NB4 (cell line): ENCODE data around the gene EPB41L1.

ENCODE experiments used
- DNase-seq: peaks from one replicate; pipeline ENCODE4 v3.0.0; 2010; ENCODE audit warnings: low read depth
- H3K4me3 ChIP-seq: one replicate; pipeline ENCODE4 v1.5.1; 2011; ENCODE audit warnings: mild to moderate bottlenecking, low read depth, low read length, moderate library complexity
- MYC ChIP-seq: IDR thresholded peaks from 2 replicates; pipeline ENCODE4 v1.6.1; 2011; ENCODE audit warnings: low read depth, low read length
- POLR2A ChIP-seq: IDR thresholded peaks from 2 replicates; pipeline ENCODE4 v1.6.1; 2011; ENCODE audit warnings: mild to moderate bottlenecking; ENCODE audit not compliant: insufficient read length; ENCODE audit errors: extremely low read depth
- TF ChIP-seq, protein P1 (sequence below): IDR thresholded peaks from one replicate; pipeline ENCODE4 v1.5.1; 2012; ENCODE audit warnings: low read depth, low read length
- TF ChIP-seq, protein P2 (sequence below): IDR thresholded peaks from 2 replicates; pipeline ENCODE4 v1.6.1; 2011; ENCODE audit warnings: low read depth, low read length

Gene EPB41L1

DNA sequence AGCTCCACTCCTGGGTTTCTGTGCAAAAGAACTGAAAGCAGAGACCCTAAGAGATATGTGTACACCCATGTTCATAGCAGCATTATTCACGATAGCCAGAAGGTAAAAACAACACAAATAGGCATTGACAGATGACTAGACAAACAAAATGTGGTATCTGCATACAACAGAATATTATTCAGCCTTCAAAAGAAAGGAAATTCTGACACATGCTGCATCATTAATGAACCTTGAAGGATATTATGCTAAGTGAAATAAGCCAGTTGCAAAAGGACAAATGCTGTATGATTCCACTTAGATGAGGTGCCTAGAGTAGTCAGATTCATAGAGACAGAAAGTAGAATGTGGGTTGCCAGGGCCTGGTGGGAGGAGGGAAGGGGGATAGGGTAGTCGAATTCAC, 99.5 kb downstream of the EPB41L1 start:
- TF ChIP-seq, protein P1, sequence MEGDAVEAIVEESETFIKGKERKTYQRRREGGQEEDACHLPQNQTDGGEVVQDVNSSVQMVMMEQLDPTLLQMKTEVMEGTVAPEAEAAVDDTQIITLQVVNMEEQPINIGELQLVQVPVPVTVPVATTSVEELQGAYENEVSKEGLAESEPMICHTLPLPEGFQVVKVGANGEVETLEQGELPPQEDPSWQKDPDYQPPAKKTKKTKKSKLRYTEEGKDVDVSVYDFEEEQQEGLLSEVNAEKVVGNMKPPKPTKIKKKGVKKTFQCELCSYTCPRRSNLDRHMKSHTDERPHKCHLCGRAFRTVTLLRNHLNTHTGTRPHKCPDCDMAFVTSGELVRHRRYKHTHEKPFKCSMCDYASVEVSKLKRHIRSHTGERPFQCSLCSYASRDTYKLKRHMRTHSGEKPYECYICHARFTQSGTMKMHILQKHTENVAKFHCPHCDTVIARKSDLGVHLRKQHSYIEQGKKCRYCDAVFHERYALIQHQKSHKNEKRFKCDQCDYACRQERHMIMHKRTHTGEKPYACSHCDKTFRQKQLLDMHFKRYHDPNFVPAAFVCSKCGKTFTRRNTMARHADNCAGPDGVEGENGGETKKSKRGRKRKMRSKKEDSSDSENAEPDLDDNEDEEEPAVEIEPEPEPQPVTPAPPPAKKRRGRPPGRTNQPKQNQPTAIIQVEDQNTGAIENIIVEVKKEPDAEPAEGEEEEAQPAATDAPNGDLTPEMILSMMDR: no peak
- no peak for TF ChIP-seq MYC
- TF ChIP-seq POLR2A: no peak
- TF ChIP-seq, protein P2, sequence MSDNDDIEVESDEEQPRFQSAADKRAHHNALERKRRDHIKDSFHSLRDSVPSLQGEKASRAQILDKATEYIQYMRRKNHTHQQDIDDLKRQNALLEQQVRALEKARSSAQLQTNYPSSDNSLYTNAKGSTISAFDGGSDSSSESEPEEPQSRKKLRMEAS: no peak
- H3K4me3 ChIP-seq: no peak overlapping the region
- DNase-seq: no peak

DNA sequence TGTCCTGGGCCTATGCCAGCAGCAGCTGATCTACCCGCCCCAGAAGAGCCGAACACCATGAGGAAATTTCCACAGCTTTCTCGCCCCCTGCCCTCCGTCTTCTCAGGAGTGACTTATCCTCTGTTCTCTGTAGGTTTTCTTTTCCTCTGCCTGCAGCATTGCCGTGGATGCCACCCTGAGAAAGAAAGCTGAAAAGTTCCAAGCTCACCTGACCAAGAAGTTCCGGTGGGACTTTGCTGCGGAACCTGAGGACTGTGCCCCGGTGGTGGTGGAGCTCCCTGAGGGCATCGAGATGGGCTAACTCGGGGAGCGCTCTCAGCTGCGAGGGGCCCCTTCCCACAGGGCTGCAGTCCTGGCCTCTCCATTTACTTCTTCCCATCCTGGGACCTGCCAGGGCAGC, 100.9 kb downstream of the EPB41L1 start:
- TF ChIP-seq, protein P2: no peak
- TF ChIP-seq, protein P1: no peak
- TF ChIP-seq POLR2A: no peak
- TF ChIP-seq MYC: no peak
- no peak for DNase-seq
- H3K4me3 ChIP-seq: no peak overlapping the region

DNA sequence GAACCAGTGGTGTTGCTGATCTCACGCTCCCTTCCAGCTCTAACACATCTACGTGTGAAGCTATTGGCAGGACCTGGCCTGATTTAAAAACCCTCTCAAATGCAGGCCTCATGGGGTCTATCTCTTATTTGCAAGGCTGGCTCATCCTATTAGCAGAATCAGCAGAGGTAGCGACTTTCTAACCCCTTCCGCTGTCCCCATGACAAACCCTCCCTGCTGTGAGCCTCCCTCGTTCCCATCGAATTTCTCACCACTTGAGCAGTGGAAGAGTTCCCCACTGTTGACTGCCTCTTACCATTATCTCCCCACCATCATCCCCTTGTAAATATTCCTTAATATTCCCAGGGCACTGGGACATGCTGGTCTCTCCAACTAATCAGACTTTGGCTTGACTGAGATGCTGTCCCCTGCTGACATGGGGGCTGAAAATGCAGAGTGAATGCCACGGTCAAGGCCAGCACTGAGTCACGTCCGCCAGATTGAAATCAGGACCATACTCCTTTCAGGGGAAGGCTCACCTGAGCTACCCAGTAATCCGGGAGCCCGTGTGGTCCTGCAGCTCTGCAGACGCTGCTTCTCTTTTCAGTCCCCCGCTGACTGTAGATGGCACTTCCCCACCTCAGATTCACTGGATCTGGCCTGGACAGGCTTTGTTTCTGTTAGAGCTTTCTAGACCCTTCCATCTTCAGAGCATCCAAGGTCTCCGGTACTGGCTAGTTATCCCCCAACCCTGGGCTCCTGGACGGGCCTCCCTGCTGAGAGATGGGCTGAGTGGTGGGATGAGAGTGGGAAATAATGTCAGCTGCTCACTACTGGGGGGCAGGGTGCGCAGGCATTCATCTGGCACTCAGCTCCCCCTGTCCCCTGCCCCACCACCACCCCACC, 104.9 kb downstream of the EPB41L1 start:
- no peak overlapping the region for H3K4me3 ChIP-seq
- DNase-seq: no peak
- TF ChIP-seq MYC (no peak), POLR2A (no peak)
- TF ChIP-seq, protein P1: no peak
- TF ChIP-seq, protein P2: no peak

DNA sequence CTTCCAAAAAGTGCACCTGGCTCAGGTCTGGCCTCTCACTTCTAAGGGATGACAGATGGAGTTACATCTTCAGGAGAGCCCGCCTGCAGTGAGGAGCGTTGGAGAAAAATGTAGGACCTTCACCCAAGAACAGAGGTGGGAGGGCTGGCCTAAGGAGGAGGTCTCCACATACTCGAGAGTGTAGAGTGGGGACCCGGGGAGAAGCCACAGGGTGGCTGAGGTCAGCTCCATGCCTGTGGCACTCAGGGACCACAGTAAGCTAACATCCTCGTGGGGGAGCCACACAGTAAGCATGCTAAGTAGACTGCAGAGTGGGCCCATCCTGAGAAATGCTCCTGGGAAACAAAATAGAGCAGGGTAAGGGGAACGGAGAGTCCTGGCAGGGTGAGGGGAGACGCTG, 105.8 kb downstream of the EPB41L1 start:
- TF ChIP-seq, protein P1: no peak
- TF ChIP-seq MYC (no peak), POLR2A (no peak)
- TF ChIP-seq, protein P2: no peak
- no peak overlapping the region for H3K4me3 ChIP-seq
- DNase-seq: no peak

DNA sequence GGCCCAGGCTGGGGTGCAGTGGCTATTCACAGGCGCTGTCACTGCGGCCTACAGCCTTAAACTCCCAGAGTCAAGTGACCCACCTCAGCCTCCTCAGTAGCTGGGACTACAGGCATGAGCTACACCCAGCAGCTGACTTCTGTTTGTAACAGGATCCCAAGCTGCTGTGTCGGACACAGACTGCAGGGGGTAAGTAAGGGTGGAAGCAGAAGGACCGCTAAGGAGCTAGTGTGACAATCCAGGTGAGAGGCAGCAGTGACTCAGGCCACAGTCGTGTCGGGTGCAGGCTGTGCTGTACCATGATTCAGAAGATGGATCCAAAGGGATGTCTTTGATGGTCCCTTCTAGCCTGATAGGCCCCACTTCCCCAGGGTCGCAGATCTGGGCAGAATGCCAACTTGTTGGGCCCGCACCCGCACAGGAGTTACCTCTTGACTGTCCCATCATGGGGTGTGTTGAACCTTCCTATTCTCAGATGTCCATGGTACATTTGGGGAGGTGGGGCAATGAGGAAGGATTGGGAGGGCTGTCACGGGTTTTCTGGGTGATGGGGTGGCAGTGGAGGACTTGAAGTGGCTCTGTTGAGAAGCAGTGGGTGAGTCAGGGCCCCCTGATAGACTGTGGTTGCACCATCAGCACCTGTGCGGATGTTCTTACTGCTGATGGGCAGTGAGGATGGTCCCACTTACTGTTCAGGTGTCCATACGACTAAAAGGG, 107.0 kb downstream of the EPB41L1 start:
- no peak for DNase-seq
- TF ChIP-seq, protein P1: no peak
- TF ChIP-seq MYC: no peak
- TF ChIP-seq, protein P2: no peak
- TF ChIP-seq POLR2A: no peak
- H3K4me3 ChIP-seq: no peak overlapping the region
